Suppressor macrophage (primary cell): ENCODE results near the gene ME2.
"Not testable (repeated sequence)": the region's sequence is repeated elsewhere in the genome, so short reads cannot be mapped to it uniquely, and the experiment has no call there.

Experiments
- DNase-seq, 4 experiments: peaks; one replicate each; pipeline ENCODE4 v3.0.0-alpha.2; 2020 to 2022
- total RNA-seq, 17 experiments: gene quantifications; one replicate each; lab custom pipeline; 2026; ENCODE audit warnings: mixed read lengths in 6 of 17, inconsistent platforms in 3 of 17; lab: John Stamatoyannopoulos, UW

Gene ME2
- 141 to 349 (median 257) reads per million in 17 experiments for total RNA-seq

DNA sequence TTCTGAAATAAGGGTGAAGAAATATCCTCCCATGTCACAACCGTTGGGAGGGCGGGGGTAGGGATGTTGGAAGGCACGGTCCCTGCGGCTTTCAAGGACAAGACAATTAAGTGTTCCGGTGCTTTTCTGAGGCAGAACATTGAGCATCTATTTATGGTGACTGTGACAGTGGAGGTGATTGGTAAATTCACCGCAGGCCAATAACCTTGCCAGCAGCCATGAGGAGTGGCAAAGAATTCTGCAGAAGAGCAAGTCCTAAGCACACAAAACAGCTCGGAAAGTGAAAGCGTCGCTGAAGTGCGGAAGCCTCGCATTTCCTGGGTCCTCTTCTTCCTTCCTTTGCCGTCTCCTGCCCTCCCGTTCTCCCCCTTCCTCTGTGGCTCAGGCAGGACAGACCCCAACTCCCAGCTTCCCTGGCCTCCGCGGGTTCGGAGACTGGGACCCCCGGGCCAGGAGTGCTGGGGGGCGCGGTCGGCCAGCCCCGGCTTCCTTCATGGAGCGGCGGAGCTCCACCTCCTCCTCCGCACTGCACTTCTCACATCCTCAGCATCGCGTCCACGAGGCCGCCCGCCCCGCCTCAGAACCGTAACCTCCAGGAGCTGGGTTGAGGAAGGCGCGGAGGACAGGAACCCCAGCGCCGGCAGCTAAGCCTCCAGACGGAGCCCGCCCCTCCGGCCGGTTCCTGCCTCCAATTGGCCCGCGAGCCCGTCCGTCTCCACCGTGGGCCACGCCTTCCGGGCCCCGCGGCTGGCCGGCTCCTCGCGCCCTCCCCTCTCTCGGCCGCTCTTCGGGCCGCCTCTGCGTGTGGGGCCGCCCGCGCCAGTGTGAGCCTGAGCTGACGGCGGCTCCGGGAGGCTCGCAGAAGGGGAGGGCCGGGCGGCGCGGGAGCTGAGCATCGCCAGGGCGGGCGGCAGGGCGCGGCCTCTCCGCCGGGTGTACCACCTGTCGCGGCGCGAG lies at the start of gene ME2:
Gene ME2, plus strand, starts transcription at position 774 of the 957 bp plus-strand sequence. CDS start 16,703 bp downstream, outside the sequence.
- peak; percentile 97 to 99 (median 98) for DNase-seq

DNA sequence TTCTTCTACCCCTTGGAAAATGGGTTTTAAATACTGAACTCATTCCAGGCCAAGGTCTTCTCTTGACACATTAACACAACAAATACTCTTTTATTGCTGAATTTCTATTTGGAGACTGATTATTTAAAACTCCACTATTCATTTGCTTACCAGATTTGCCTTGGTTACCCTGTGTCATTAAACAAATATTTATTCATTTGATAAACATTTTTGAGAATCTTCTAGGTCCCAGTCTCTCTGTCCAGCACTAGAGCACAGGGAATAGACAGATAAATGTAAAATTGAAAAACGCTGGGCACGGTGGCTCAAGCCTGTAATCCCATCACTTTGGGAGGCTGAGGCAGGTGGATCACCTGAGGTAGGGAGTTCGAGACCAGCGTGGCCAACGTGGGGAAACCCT lies 49.3 kb upstream of the ME2 start:
- no peak for DNase-seq

DNA sequence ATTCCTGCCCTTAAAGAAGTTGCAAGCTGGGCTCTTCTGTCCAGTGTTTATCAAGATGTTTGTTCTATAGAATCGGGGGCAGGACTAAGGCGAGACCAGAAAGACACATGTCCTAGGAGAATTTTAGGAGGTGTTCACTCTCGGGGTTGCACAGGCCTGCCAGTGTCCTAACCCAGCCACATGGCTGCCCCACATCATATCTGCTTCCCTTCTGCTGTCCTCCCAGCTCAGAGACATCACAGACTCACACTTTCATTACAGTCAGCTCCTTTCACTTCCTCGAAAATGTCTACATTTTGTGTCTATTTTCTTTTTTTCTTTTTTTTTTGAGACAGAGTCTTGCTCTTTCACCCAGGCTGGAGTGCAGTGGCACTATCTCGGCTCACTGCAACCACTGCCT lies 48.4 kb upstream of the ME2 start:
- peak; percentile 69 to 90 (median 82) for DNase-seq

DNA sequence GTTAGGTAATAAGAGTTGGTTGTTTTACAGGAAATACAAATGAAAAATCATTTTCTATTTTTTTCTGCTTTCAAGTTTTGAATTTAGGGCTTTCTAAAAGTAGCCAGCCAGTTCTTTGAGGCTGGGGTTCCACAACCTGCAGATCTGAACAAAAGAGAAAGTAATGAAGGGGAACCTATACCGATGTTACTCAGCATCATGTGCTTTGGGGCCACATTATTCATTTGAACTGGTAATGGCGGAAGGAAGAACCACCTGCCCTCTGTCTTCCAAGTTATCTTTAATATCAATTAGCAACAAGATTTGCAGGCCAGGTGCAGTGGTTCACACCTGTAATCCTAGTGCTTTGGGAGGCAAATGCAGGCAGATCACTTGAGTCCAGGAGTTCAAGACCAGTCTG lies 46.2 kb upstream of the ME2 start:
- DNase-seq, result no peak

DNA sequence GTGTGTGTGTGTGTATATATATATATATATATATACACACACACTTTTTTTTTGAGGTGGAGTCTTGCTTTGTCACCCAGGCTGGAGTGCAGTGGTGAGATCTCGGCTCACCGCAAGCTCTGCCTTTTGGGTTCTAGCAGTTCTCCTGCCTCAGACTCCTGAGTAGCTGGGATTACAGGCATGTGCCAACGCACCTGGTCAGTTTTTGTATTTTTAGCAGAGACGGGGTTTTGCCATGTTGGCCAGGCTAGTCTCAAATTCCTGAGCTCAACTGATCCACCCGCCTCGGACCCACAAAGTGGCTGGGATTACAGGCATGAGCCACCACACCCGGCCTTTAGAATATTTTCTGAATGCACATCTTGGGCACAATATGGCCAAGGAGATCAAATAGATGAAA lies 45.4 kb upstream of the ME2 start:
- not testable (repeated sequence) for DNase-seq

DNA sequence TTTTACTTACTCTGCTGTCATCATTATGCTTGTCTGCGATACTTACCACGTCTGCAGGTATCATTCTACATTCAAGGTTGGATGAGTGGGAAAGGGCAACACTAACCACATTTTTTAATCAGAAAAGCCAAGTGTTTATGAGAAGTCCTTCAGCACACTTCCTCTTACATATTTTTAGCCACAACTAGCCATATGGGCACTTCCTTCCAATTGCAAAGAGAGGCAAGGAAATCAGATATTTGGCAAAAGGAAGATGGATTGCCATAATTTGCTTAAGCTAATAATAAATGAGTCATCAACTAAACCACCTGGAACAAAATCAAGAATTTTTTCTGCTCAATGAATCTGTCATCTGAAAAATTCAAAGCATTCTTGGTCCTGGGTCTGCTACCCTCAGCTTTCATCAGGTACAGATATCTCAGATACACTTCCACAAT lies 42.4 kb upstream of the ME2 start:
- DNase-seq, result peak; percentile 36 to 75 (median 53)

DNA sequence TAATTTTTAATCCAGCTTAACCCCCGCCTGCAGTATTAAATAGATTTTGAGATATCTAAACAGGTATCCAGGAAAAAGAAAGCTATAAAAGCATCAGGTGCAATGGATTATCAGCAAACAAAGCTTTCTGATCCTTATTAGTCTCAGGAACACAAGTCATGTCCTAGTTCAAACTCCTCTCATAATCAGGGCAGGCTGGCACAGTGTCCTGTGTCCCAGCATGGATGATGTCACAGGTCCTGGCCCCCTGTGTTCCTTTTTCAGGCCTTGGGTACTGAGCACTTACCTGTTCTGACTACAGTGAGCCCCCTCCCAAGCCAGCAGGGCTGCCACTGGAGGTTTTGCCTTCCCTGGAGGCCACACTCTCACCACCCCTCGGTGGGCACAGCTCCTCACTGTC lies 39.6 kb upstream of the ME2 start:
- DNase-seq, result no peak

DNA sequence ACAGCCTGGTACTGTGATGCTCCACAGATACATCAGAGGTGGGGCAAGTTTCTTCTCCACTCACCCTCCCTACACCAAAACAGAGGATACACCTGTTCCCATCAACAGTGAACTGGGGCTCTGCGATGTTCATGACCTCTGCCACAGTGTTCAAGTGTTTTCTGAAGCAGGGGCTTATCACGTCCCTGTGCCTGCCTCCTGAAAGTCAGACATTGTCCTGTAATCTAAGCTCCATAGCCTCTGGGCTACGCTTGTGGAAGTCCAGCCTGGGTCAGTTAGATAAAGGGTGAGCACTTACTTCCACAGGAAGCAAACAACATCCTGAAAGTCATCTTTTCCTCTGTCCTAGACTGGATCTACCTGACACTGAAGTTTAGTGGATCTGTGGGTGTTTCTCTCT lies 38.9 kb upstream of the ME2 start:
- DNase-seq, result no peak

DNA sequence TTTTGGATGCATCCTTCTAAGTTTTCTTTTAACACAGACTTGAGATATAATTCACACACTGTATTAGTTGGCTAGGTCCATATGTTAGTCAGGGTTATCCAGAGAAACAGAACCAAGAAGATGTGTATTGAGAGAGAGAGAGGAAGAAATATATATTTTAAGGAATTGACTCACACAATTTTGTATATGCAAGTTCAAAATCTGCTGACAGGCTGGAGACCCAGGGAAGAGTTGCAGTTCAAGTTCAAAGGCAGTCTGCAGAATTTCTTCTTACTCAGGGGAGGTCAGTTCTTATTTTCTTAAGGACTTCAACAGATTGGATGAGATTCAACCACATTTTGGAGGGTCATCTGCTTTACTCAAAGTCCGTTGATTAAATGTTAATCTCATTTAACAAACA lies 36.1 kb upstream of the ME2 start:
- DNase-seq, result peak; percentile 42 to 77 (median 64)

DNA sequence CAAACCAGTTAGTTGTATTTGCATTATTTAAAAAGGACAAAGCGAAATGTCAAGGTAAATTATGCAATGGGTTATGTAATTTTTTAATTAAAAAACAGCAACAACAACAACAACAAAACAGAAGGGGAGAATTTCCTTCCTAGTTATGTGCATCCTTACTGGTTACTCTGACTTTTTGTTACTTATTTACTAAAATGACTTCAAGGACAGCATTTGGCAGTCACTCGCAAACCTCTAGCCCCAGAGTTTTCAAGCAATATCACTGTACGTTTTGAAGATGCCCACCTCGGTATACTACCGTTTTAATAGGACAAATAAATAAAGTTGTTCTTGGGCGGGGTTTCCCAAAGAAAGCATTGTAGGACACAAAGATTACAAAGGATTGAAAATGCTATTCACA lies 34.4 kb upstream of the ME2 start:
- no peak for DNase-seq

DNA sequence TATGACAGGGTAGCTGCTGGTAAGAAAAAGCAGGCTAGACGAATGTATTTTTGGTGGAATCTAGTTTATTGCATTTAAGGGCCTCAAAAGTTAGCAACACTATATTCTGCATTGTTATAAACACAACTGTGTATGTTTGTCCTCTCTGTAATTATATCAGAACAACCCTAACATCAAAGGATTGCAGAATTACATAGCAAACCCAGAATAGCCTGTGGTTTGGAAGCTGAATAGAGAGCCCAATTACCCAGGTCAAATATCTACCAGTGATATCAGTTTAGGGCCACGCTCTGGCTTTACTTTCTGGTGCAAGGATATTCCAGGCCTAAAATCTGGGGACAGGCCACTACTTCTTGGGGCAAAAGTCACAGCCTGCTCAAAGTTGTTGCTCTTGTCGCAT lies 34.0 kb upstream of the ME2 start:
- DNase-seq, result no peak

DNA sequence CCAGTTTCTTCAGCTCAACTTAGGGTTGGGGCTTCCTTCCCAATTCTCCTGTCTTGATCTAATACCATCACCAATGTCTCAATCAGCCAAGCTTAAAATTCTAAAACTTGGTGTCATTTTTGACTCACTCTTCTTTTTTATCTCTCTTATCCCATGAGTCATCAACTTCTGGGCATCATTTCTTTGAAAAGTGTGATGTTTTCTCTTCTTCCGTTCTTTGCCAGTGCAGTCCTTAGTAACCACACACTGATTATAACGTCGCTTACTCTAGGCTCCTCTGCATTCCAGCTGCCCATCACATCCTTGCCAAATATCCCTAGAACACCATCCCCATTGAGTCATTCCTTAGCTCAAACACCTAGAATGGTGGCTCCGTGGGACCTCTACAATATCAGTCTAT lies 31.7 kb upstream of the ME2 start:
- peak in 2 of 4 experiments; percentile 16 to 29 for DNase-seq

DNA sequence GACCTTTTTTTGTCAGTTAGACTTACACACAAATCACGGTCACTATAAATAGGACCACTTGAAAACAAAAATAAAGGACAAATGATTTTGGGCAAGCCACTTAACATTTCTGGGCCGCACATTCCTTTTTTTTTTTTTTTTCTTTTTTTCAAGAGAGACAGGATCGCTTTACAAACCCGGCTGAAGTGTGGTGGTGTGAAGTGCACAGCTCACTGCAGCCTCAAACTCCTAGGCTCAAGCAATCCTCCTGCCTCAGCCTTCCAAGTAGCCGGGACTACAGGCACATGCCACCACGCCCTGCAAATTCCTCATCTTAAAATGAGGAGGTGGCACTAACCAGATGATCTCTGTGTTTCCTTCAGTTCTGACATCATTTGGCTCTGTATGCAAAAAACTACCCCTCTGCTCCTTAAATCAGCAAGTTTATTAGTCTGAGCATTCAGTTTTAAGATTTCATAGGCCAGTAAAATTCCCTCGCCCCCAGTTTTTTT lies 30.8 kb upstream of the ME2 start:
- peak; percentile 73 to 90 (median 84) for DNase-seq

DNA sequence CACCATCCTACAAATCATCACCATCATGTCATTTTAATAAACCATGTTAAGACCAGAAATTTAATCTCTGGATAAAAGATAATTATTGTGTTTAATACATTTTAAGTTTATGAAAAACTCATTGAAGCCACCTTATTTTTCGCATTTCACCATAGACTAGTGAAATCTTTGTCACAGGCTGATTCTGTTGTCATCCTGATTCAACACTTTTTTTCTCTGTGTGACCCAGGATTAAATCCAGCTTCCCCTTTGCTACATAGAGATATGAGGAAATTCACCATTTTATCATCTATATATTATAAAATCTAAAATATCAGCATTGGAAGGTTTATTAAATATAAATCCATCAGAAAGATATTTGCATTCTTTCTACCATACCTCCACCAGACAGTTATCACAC lies 29.9 kb upstream of the ME2 start:
- DNase-seq, result peak; percentile 45 to 85 (median 67)

DNA sequence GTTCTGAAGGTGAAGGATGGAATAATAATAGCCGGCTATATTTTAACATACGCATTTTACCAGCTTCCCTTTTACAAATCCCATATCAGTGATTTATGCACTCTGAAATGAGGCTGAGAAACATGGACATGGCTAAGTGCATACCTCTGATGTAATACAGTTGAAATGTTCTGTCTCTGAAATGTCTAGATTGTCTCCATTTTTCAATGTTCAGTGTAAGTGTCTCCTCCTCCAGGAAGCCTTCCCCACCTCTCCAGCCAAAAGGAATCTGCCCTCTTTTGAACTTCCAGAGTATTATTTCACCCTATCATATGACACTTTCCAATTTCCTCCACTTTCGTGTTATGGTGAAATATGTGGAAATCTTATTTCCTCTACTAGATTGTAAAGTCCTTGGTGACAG lies 29.5 kb upstream of the ME2 start:
- DNase-seq, result peak; percentile 40 to 80 (median 63)

DNA sequence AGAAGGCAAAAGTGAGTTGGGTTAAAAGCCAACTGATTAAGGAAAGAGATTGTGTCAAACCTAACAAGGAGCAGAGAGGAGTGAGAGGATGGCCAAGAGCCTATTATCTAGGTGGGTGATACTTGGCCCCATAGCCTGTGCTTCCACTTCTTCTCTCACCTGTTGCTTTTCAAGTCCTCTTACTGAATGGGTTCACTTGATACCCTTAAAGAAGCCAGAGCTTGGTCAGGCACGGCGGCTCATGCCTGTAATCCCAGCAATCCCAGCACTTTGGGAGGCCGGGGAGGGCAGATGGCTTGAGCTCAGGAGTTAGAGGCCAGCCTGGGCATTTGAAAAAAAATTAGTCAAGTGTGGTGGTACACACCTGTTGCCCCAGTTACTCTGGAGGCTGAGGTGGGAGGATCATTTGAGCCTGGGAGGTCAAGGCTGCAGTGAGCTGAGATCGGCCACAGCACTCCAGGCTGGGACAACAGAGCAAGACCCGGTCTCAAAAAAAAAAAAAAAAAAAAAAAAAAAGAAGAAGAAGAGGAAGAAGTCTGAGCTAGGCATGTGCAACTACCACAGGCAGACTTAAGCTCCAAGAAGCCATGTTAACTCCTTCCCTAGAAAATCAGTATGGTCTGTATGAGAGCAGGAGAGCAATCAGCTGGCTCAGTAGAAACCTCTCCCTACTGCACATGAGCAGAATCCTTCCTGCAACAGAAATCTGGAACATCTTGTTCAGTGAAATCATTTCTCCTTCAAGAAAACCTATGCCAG lies 28.4 kb upstream of the ME2 start:
- DNase-seq, result peak in 3 of 4 experiments; percentile 55 to 66 (median 55)

DNA sequence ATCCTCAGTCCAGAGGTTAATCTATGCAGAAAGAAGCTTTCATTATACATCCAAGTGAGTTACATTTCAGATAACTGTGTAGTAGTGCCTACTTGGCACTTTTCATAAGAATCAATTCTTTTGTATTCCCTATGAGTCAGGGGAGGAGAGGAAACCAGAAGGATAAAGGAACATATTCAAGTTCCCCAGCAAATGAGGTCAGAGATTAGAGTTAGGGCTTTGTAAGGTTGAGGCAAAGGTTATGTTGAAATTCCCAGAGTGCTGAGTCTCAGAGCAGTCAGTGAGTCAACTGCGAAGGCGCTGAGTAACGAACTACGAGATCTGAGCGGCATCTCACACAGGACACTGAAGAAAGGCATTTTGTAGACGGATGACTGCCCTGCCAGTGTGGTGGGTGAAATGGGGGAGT lies 25.1 kb upstream of the ME2 start:
- peak; percentile 89 to 98 (median 94) for DNase-seq

DNA sequence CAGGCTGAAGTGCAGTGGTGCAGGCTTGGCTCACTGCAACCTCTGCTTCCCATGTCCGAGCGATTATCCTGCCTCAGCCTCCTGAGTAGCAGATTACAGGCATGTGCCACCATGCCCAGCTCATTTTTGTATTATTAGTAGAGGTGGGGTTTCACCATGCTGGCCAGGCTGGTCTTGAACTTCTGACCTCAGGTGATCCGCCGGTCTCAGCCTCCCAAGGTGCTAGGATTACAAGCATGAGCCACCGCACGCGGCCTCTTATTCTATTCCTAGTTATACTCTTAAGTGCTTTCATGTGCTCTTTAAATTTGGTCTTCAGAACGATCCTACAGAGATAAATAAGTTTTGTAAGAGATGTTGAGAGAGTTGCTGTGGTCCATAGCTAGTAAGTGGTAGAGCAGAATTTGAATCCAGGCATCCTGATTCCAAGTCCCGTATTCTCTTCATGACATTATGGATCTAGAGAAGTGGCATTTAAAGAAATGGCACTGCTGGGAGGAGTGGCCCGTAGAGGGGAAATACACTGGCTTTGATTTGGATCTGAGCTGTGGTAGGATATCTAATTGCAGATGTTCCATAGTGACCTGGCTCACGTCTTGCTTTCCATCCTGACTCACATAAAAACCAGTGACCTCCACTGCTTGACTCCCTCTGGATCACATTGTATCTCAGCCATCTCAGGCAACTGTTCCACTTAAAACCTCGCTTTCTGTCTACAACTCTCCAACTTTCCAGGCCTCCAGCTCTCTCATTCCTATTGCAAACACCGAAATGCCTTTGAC lies 22.8 kb upstream of the ME2 start:
- no peak for DNase-seq

DNA sequence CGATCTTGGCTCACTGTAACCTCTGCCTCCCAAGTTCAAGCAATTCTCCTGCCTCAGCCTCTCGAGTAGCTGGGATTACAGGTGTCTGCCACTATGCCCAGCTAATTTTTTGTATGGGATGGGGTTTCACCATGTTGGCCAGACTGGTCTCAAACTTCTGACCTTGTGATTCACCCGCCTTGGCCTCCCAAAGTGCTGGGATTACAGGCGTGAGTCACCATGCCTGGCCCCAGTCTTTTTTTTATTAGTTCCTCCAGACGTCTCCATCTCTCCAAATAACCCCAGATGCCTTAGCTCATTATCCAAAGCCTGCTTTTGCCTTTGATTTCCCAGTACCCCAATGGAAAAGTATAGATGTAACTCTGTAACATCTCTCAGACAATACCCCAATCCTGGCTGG lies 21.8 kb upstream of the ME2 start:
- DNase-seq, result peak in 2 of 4 experiments; percentile 36 to 41

DNA sequence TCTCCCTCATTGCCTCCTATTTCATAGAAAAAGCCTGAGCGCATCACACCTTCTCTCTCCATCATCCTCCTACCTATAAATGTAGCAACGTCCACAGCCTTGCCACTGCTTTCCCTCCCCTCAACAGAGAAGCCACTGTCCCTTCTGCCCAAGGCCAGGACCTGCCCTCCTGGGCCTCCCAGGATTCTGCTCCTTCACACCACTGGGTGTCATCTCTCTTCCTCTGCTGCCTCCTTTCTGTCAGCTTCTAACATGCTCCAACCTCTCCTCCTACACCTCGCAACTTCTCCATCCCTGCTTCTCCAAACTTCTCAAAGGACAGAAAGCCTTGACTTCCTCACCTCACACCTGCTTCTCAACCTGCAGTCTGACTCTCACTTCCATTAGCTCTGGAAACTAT lies 21.2 kb upstream of the ME2 start:
- peak in 3 of 4 experiments; percentile 52 to 62 (median 58) for DNase-seq

DNA sequence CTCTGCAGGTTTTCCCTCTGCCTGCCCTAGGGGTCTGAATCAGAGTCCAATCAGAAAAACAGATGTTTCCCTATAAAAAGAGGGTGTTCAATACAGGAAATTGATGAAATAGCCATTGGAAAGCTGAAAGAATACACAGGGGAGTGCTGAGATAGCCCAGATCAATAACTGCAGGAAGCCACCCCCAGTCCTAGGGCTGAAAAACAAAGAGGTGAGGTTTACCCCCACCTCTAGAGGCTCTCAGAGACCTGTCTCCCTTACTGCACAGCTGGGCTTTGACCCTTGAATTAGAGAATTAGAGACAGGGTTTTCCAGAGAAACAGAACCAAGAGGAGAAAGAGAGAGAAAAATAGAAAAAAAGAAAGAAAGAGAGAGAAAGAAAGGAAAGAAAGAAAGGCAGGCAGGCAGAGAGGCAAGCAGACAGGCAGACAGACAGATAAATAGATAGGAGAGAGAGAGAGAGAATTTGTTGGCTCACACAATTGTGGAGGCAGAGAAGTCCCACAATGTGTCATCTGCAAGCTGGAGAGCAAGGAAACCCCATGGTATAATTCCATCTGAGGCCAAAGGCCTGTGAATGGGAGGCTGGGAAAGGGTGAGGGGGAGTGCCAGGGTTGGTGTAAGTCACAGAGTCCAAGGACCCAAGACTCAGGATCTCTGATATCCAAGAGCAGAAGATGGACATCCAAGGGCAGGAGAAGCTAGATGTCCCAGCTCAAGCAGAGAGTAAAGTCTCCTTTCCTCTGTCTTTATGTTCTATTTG lies 18.9 kb upstream of the ME2 start:
- no peak for DNase-seq

DNA sequence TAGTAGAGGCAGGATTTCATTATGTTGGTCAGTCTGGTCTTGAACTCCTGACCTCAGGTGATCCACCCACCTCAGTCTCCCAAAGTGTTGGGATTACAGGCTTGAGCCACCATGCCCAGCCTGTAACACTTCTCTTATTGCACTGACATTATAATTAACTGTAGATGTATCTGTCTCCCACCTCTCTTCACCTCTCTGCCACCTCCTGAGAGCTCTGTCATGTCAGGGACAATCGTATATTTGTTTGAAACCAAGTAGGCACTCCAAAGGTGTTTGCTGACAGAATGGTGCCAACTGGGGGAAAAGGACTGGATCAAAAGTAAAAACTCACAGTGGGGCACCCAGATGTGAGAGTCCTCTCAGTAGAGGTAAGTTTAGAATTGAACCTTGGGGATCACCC lies 17.3 kb upstream of the ME2 start:
- no peak for DNase-seq
